GM21390 (cell line): Measurements from ENCODE around the gene SVIL.
"Not testable (repeated sequence)": the region's sequence is repeated elsewhere in the genome, so short reads cannot be mapped to it uniquely, and the experiment has no call there.

Experiments
- ATAC-seq: cut with Tn5 transposase; IDR thresholded peaks from one replicate; pipeline ENCODE4 v1.9.1; 2021; ENCODE audit not compliant: unreplicated experiment

Gene SVIL

GRCh38 chr10:29649561-29650551 is 15.1 kb upstream of the SVIL start:
- no peak for ATAC-seq

GRCh38 chr10:29648983-29649268 is 14.2 kb upstream of the SVIL start:
- no peak for ATAC-seq

GRCh38 chr10:29648114-29648982 is 13.6 kb upstream of the SVIL start:
- no peak for ATAC-seq

- ATAC-seq = no peak
Observed at GRCh38 chr10:29647478-29647877, 12.7 kb upstream of the SVIL start.

- no peak for ATAC-seq
Observed at GRCh38 chr10:29646960-29647461, 12.2 kb upstream of the SVIL start.

GRCh38 chr10:29646238-29646902 is 11.6 kb upstream of the SVIL start:
- no peak for ATAC-seq

GRCh38 chr10:29643771-29644501 is 9.2 kb upstream of the SVIL start:
- ATAC-seq = no peak

GRCh38 chr10:29642990-29643389 is 8.2 kb upstream of the SVIL start:
- ATAC-seq = no peak

GRCh38 chr10:29637537-29637936 is 2.8 kb upstream of the SVIL start:
- no peak for ATAC-seq

GRCh38 chr10:29636178-29636577 is 1.4 kb upstream of the SVIL start:
- ATAC-seq = no peak

- peak; percentile 64 for ATAC-seq
Observed at GRCh38 chr10:29635711-29636144, 957 bp upstream of the SVIL start.

- no peak for ATAC-seq
Observed at GRCh38 chr10:29634105-29634504, 666 bp downstream of the SVIL start.

GRCh38 chr10:29631049-29631339 is 3.8 kb downstream of the SVIL start:
- ATAC-seq = no peak

- ATAC-seq = no peak
Observed at GRCh38 chr10:29630205-29631048, 4.3 kb downstream of the SVIL start.

GRCh38 chr10:29628912-29629526 is 5.8 kb downstream of the SVIL start:
- ATAC-seq = no peak

GRCh38 chr10:29628311-29628710 is 6.5 kb downstream of the SVIL start:
- no peak for ATAC-seq

GRCh38 chr10:29627201-29628132 is 7.3 kb downstream of the SVIL start:
- ATAC-seq = no peak

- ATAC-seq = not testable (repeated sequence)
Observed at GRCh38 chr10:29624357-29624756, 10.4 kb downstream of the SVIL start.
